DMS114 treated with DMSO at 0.1 percent for 48 hours (cell line): Measurements from ENCODE around the gene RIMS4.
"Not testable (repeated sequence)": the region's sequence is repeated elsewhere in the genome, so short reads cannot be mapped to it uniquely, and the experiment has no call there.

Source experiments
- DNase-seq: peaks from one replicate; lab custom pipeline; 2025; ENCODE audit not compliant: unreplicated experiment; lab: John Stamatoyannopoulos, UW

The RIMS4 gene

GRCh38 chr20:44765701-44766347, 44.5 kb downstream of the RIMS4 start:
- DNase-seq, result no peak

- no peak for DNase-seq
Measured at GRCh38 chr20:44765091-44765490, 45.3 kb downstream of the RIMS4 start.

GRCh38 chr20:44763798-44764197, 46.5 kb downstream of the RIMS4 start:
- not testable (repeated sequence) for DNase-seq

- DNase-seq, result no peak
Measured at GRCh38 chr20:44762466-44763140, 47.7 kb downstream of the RIMS4 start.

GRCh38 chr20:44761423-44761822, 48.9 kb downstream of the RIMS4 start:
- DNase-seq, result no peak

GRCh38 chr20:44759595-44759994, 50.8 kb downstream of the RIMS4 start:
- DNase-seq, result no peak

- DNase-seq, result no peak
Measured at GRCh38 chr20:44758247-44759101, 51.9 kb downstream of the RIMS4 start.

- DNase-seq, result no peak
Measured at GRCh38 chr20:44756956-44757355, 53.4 kb downstream of the RIMS4 start.

- DNase-seq, result no peak
Measured at GRCh38 chr20:44756011-44756688, 54.2 kb downstream of the RIMS4 start.

GRCh38 chr20:44754554-44754953, 55.8 kb downstream of the RIMS4 start:
- DNase-seq, result no peak

GRCh38 chr20:44752099-44752931, 58.0 kb downstream of the RIMS4 start:
- no peak for DNase-seq

- no peak for DNase-seq
Measured at GRCh38 chr20:44750081-44750805, 60.1 kb downstream of the RIMS4 start.

GRCh38 chr20:44748005-44748370, 62.4 kb downstream of the RIMS4 start:
- no peak for DNase-seq

GRCh38 chr20:44747166-44748004, 63.0 kb downstream of the RIMS4 start:
- peak; percentile 44 for DNase-seq

- no peak for DNase-seq
Measured at GRCh38 chr20:44746367-44747165, 63.8 kb downstream of the RIMS4 start.

GRCh38 chr20:44745598-44746366, 64.6 kb downstream of the RIMS4 start, which contains the start of gene KCNK15:
TSS of gene KCNK15 (plus strand) at chr20:44745865. CDS start at chr20:44745911, 46 bp downstream.
- no peak for DNase-seq

GRCh38 chr20:44745122-44745597, 65.2 kb downstream of the RIMS4 start:
- no peak for DNase-seq
